Cardiac fibroblast (primary cell): ENCODE results near the gene ABCG8.

Source experiments
- DNase-seq, 2 donors: peaks; one replicate each; pipeline versions ENCODE4 v3.0.0 to v3.0.0-alpha.2; 2010; ENCODE audit warnings: low read depth in 2 of 2
- H3K4me3 ChIP-seq, 2 donors: replicated peaks in 1 of 2; 1 replicate in 1 of 2; 2 replicates in 1 of 2; pipeline ENCODE4 v1.5.1; 2011; ENCODE audit warnings: low read depth in 2 of 2, low read length in 2 of 2, mild to moderate bottlenecking in 2 of 2, moderate library complexity in 1 of 2
- CTCF ChIP-seq: IDR thresholded peaks from one replicate; pipeline ENCODE4 v1.5.1; 2011; ENCODE audit warnings: low read depth, mild to moderate bottlenecking, low read length, inconsistent platforms

ABCG8 gene

GRCh38 chr2:43837033-43837432, 1.7 kb upstream of the ABCG8 start:
- TF ChIP-seq CTCF: no peak
- no peak for DNase-seq
- H3K4me3 ChIP-seq: no peak overlapping the region

GRCh38 chr2:43837831-43838559, 776 bp upstream of the ABCG8 start:
- TF ChIP-seq CTCF: no peak
- no peak overlapping the region for H3K4me3 ChIP-seq
- no peak for DNase-seq

- DNase-seq: no peak
- H3K4me3 ChIP-seq: no peak overlapping the region
- TF ChIP-seq CTCF: no peak
Observed at GRCh38 chr2:43839776-43840564, 1.2 kb downstream of the ABCG8 start.

- TF ChIP-seq CTCF: no peak
- no peak for DNase-seq
- H3K4me3 ChIP-seq: no peak overlapping the region
Observed at GRCh38 chr2:43840965-43841364, 2.2 kb downstream of the ABCG8 start.

- no peak overlapping the region for H3K4me3 ChIP-seq
- no peak for DNase-seq
- TF ChIP-seq CTCF: no peak
Observed at GRCh38 chr2:43841949-43842865, 3.4 kb downstream of the ABCG8 start.

GRCh38 chr2:43842866-43843226, 4.1 kb downstream of the ABCG8 start:
- no peak for TF ChIP-seq CTCF
- no peak overlapping the region for H3K4me3 ChIP-seq
- DNase-seq: no peak
